ENCODE measurements around the gene CERK. TPM values are rescaled to one million over a fixed set of nuclear protein-coding genes. Genes with fewer than 3 reads are reported as not detected.

CERK gene
- total RNA-seq, 1 donor from 2014 or later = 145 TPM

- Mint-ChIP-seq H3K4me1 (ENCODE audit: low read depth, unreplicated experiment) (peaks cover 19% of the 10 kb centered on the region), H3K9me3 (ENCODE audit: unreplicated experiment) (peaks cover 5% of the 10 kb centered on the region), H3K4me3 (ENCODE audit: unreplicated experiment) (no peak overlapping the region), H3K27me3 (ENCODE audit: unreplicated experiment) (peaks cover 6% of the 10 kb centered on the region), H3K27ac (ENCODE audit: unreplicated experiment) (no peak overlapping the region), H3K36me3 (ENCODE audit: unreplicated experiment) (peaks cover 5% of the 10 kb centered on the region)
- TF ChIP-seq, protein P1, sequence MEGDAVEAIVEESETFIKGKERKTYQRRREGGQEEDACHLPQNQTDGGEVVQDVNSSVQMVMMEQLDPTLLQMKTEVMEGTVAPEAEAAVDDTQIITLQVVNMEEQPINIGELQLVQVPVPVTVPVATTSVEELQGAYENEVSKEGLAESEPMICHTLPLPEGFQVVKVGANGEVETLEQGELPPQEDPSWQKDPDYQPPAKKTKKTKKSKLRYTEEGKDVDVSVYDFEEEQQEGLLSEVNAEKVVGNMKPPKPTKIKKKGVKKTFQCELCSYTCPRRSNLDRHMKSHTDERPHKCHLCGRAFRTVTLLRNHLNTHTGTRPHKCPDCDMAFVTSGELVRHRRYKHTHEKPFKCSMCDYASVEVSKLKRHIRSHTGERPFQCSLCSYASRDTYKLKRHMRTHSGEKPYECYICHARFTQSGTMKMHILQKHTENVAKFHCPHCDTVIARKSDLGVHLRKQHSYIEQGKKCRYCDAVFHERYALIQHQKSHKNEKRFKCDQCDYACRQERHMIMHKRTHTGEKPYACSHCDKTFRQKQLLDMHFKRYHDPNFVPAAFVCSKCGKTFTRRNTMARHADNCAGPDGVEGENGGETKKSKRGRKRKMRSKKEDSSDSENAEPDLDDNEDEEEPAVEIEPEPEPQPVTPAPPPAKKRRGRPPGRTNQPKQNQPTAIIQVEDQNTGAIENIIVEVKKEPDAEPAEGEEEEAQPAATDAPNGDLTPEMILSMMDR (IDR thresholded peaks at IDR 0.05; ENCODE audit: partially characterized antibody, unreplicated experiment) = no peak
- no peak for DNase-seq
Observed at GRCh38 chr22:46687460-46687859, 50.6 kb downstream of the CERK start.

DNA sequence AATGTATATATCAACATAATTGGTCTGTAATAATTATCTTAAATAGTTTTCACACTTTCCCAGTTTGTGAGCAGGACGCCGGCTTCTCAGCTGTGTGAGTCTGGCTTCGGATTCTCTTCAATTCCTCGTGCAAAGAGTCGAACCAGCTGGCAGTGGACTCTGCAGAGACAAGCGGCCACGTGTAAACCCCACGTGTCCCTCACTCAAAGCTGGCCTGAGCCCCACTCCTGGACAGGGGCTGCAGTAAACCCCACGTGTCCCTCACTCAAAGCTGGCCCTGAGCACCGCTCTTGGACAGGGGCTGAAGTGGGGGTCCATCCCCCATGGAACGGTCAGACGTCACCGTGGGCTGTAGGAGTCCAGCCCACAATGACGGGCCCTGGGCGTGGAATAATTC, 51.0 kb downstream of the CERK start:
- peaks cover 6% of the 10 kb centered on the region for H3K27me3 Mint-ChIP-seq (ENCODE audit: unreplicated experiment)
- DNase-seq = no peak
- peaks cover 5% of the 10 kb centered on the region for H3K9me3 Mint-ChIP-seq (ENCODE audit: unreplicated experiment)
- peaks cover 19% of the 10 kb centered on the region for H3K4me1 Mint-ChIP-seq (ENCODE audit: low read depth, unreplicated experiment)
- peaks cover 5% of the 10 kb centered on the region for H3K36me3 Mint-ChIP-seq (ENCODE audit: unreplicated experiment)
- no peak overlapping the region for H3K4me3 Mint-ChIP-seq (ENCODE audit: unreplicated experiment)
- no peak overlapping the region for H3K27ac Mint-ChIP-seq (ENCODE audit: unreplicated experiment)
- TF ChIP-seq, protein P1 (IDR thresholded peaks at IDR 0.05; ENCODE audit: partially characterized antibody, unreplicated experiment) = no peak

DNA sequence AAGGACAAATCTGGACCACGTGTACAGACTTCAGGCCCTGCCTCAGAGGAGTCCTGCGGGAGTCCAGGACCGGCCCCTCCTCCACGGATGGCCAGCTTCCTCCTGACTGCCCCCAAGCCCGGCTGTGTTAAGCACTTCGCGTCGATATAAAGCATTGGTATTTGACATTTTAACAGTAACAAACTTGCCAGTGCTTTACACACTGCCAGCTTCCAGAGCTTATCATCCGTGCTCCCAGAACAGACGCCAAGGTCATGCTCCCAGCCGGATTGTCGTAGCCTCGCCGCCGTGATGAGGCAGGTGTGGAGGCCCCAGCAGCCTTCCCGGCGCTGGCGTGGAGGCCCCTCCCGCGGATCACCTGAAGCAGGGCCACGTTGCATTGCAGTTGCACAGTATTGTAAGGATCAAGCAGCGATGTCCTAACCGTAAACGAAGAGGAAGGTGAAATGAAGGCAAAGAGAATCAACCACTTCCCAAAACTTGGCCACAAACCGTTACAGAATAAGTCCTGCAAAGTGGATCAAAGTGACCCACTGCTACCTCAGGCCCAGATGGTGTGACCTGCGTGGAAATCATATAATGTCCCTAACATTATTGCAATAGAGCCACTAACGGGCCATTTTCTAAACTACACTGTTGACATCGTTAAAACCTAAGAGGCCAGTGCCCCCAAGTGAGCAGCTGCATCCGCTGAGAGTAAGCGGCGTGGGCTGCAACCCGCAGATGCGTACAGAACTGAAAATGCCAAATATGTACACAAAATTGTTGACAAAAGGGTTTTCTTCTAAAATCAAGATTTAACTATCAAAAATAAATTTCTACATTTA, 51.6 kb downstream of the CERK start:
- DNase-seq = no peak
- H3K4me1 Mint-ChIP-seq (ENCODE audit: low read depth, unreplicated experiment) = peaks cover 19% of the 10 kb centered on the region
- peaks cover 9% of the 10 kb centered on the region for H3K27me3 Mint-ChIP-seq (ENCODE audit: unreplicated experiment)
- H3K4me3 Mint-ChIP-seq (ENCODE audit: unreplicated experiment) = no peak overlapping the region
- H3K27ac Mint-ChIP-seq (ENCODE audit: unreplicated experiment) = peak overlapping the region; percentile 55
- H3K36me3 Mint-ChIP-seq (ENCODE audit: unreplicated experiment) = peaks cover 3% of the 10 kb centered on the region
- TF ChIP-seq, protein P1 (IDR thresholded peaks at IDR 0.05; ENCODE audit: partially characterized antibody, unreplicated experiment) = no peak
- peaks cover 5% of the 10 kb centered on the region for H3K9me3 Mint-ChIP-seq (ENCODE audit: unreplicated experiment)

- DNase-seq = no peak
- no peaks in the 10 kb centered on the region for H3K36me3 Mint-ChIP-seq (ENCODE audit: unreplicated experiment)
- TF ChIP-seq, protein P1 (IDR thresholded peaks at IDR 0.05; ENCODE audit: partially characterized antibody, unreplicated experiment) = no peak
- no peak overlapping the region for H3K4me3 Mint-ChIP-seq (ENCODE audit: unreplicated experiment)
- no peak overlapping the region for H3K27ac Mint-ChIP-seq (ENCODE audit: unreplicated experiment)
- peaks cover 10% of the 10 kb centered on the region for H3K27me3 Mint-ChIP-seq (ENCODE audit: unreplicated experiment)
- peaks cover 5% of the 10 kb centered on the region for H3K9me3 Mint-ChIP-seq (ENCODE audit: unreplicated experiment)
- peaks cover 19% of the 10 kb centered on the region for H3K4me1 Mint-ChIP-seq (ENCODE audit: low read depth, unreplicated experiment)
Observed at GRCh38 chr22:46684706-46685105, 53.3 kb downstream of the CERK start.

DNA sequence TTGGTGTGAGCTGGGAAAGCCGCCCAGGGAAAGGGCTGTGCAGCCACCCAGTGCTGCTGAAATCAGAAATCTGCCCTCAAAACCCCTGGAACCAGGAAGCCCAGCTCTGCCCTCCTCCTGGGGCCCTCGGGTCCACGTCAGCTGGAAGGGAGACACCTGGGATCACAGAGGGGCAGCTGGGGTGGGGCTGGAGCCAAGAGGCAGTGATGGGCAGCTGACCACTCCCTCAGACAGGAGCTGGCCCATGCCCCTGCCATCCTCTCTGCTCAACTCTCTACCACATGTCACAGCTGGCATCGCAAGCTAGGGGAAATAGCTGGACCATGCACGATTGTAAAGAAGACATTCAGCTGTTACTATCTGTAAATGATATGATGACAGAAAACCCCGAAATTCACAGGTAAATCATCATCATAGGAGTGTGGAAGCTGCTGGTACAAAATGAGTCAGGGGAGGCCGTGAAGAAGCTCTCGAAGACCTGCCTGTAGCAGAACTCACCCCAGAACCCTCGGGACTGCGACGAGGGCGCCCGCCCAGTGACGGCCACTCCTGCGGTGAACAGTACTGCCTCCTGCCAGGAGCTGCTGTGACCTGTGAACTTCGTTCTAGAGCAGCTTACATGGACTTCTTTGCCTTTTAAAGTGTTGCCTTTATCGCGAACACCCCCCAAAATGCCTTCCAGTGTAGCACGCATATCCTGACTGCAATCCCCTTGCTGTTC, 55.9 kb downstream of the CERK start:
- no peak for DNase-seq
- TF ChIP-seq, protein P1 (IDR thresholded peaks at IDR 0.05; ENCODE audit: partially characterized antibody, unreplicated experiment) = no peak
- Mint-ChIP-seq H3K36me3 (ENCODE audit: unreplicated experiment) (no peaks in the 10 kb centered on the region), H3K4me3 (ENCODE audit: unreplicated experiment) (no peak overlapping the region), H3K27ac (ENCODE audit: unreplicated experiment) (no peak overlapping the region), H3K9me3 (ENCODE audit: unreplicated experiment) (peaks cover 5% of the 10 kb centered on the region), H3K27me3 (ENCODE audit: unreplicated experiment) (peaks cover 10% of the 10 kb centered on the region), H3K4me1 (ENCODE audit: low read depth, unreplicated experiment) (peaks cover 17% of the 10 kb centered on the region)

Measured in glutamatergic neuron (in vitro differentiated cells).